Measurements from ENCODE around the gene DAG1. TPM values are rescaled to one million over a fixed set of nuclear protein-coding genes. Genes with fewer than 3 reads are reported as not detected.
A peak's percentile ranks its signal among the peaks of the same experiment; 100 is the strongest.

DAG1 gene
- total RNA-seq, 3 donors from 2014 or later (not counting 1 experiment from before 2014, with no cell fraction given): 9.6 to 22.4 (median 20.6) TPM

- peaks cover 9% of the 10 kb centered on the region for H3K4me1 ChIP-seq (ENCODE audit: control insufficient read depth, insufficient read depth, low read length)
- no peaks in the 10 kb centered on the region for H3K27me3 Mint-ChIP-seq (ENCODE audit: low read depth in 2 of 2)
- DNase-seq: no peak
- peaks cover 6% of the 10 kb centered on the region in 2 donors for H3K4me1 Mint-ChIP-seq
- H3K4me3 ChIP-seq (ENCODE audit: low read length): no peak overlapping the region
- no peak overlapping the region for H3K27ac Mint-ChIP-seq
- no peak overlapping the region for H3K27ac ChIP-seq (ENCODE audit: low read length)
- intact Hi-C loops (cut with micrococcal nuclease): no loop called here
- H3K36me3 Mint-ChIP-seq: no peaks in the 10 kb centered on the region
- no peak overlapping the region for H3K4me3 Mint-ChIP-seq
- no peaks in the 10 kb centered on the region for H3K9me3 Mint-ChIP-seq
- no peak for TF ChIP-seq CTCF (IDR thresholded peaks at IDR 0.05)
- no peaks in the 10 kb centered on the region for H3K9me3 ChIP-seq (ENCODE audit: control insufficient read depth, insufficient read depth, low read length)
- no peaks in the 10 kb centered on the region for H3K36me3 ChIP-seq (ENCODE audit: control insufficient read depth, insufficient read depth, low read length)
- 92% methylated on average over 16 of the region's 18 CpGs for WGBS (ENCODE audit: insufficient coverage)
- H3K27me3 ChIP-seq (ENCODE audit: control insufficient read depth, insufficient read depth, low read length): no peaks in the 10 kb centered on the region
- no peak for ATAC-seq
Observed at GRCh38 chr3:49465270-49466034, 4.6 kb upstream of the DAG1 start.

- Histone ChIP-seq H3K4me1 (ENCODE audit: control insufficient read depth, insufficient read depth, low read length) (peaks cover 14% of the 10 kb centered on the region), H3K27ac (ENCODE audit: low read length) (no peak overlapping the region), H3K27me3 (ENCODE audit: control insufficient read depth, insufficient read depth, low read length) (no peaks in the 10 kb centered on the region), H3K36me3 (ENCODE audit: control insufficient read depth, insufficient read depth, low read length) (no peaks in the 10 kb centered on the region), H3K4me3 (ENCODE audit: low read length) (no peak overlapping the region), H3K9me3 (ENCODE audit: control insufficient read depth, insufficient read depth, low read length) (no peaks in the 10 kb centered on the region)
- ATAC-seq (no peak), DNase-seq (no peak)
- TF ChIP-seq CTCF (IDR thresholded peaks at IDR 0.05): no peak
- no peaks in the 10 kb centered on the region for H3K9me3 Mint-ChIP-seq
- no peak overlapping the region for H3K27ac Mint-ChIP-seq
- H3K27me3 Mint-ChIP-seq (ENCODE audit: low read depth in 2 of 2): no peaks in the 10 kb centered on the region
- 94% methylated on average over 2 of the region's 2 CpGs for WGBS (ENCODE audit: insufficient coverage)
- intact Hi-C loops (cut with micrococcal nuclease): no loop called here
- peaks cover 11% of the 10 kb centered on the region in 2 donors for H3K4me1 Mint-ChIP-seq
- no peak overlapping the region for H3K4me3 Mint-ChIP-seq
- no peaks in the 10 kb centered on the region for H3K36me3 Mint-ChIP-seq
Observed at GRCh38 chr3:49466085-49466484, 4.0 kb upstream of the DAG1 start.

- H3K9me3 ChIP-seq (ENCODE audit: control insufficient read depth, insufficient read depth, low read length): no peaks in the 10 kb centered on the region
- Mint-ChIP-seq H3K36me3 (no peaks in the 10 kb centered on the region), H3K9me3 (no peaks in the 10 kb centered on the region), H3K27ac (peak overlapping the region; percentile 87 to 90), H3K4me1 (peaks cover 20 to 23% of the 10 kb centered on the region in 2 donors), H3K27me3 (ENCODE audit: low read depth in 2 of 2) (no peaks in the 10 kb centered on the region), H3K4me3 (peak overlapping the region; percentile 89)
- peak overlapping the region; percentile 71 for H3K4me3 ChIP-seq (ENCODE audit: low read length)
- peak in 1 of 2 donors; percentile 19 for DNase-seq
- peaks cover 22% of the 10 kb centered on the region for H3K4me1 ChIP-seq (ENCODE audit: control insufficient read depth, insufficient read depth, low read length)
- peak overlapping the region; percentile 82 for H3K27ac ChIP-seq (ENCODE audit: low read length)
- intact Hi-C loops (cut with micrococcal nuclease): no loop called here
- ATAC-seq: no peak
- H3K27me3 ChIP-seq (ENCODE audit: control insufficient read depth, insufficient read depth, low read length): no peaks in the 10 kb centered on the region
- H3K36me3 ChIP-seq (ENCODE audit: control insufficient read depth, insufficient read depth, low read length): no peaks in the 10 kb centered on the region
- no peak for TF ChIP-seq CTCF (IDR thresholded peaks at IDR 0.05)
- 31% methylated on average over 23 of the region's 23 CpGs for WGBS (ENCODE audit: insufficient coverage)
Observed at GRCh38 chr3:49469037-49469935, 781 bp upstream of the DAG1 start.
